NOMO-1 treated with DMSO at 0.1 percent for 48 hours (cell line): ENCODE results near the gene OPTN.
"Not testable (repeated sequence)": the region's sequence is repeated elsewhere in the genome, so short reads cannot be mapped to it uniquely, and the experiment has no call there.

Experiments
- DNase-seq: peaks from one replicate; lab custom pipeline; 2025; ENCODE audit not compliant: unreplicated experiment; lab: John Stamatoyannopoulos, UW

The OPTN gene

GRCh38 chr10:13118784-13119410 is 18.9 kb downstream of the OPTN start:
- DNase-seq = no peak

GRCh38 chr10:13120786-13121499 is 21.0 kb downstream of the OPTN start:
- DNase-seq = peak; percentile 19

DNA sequence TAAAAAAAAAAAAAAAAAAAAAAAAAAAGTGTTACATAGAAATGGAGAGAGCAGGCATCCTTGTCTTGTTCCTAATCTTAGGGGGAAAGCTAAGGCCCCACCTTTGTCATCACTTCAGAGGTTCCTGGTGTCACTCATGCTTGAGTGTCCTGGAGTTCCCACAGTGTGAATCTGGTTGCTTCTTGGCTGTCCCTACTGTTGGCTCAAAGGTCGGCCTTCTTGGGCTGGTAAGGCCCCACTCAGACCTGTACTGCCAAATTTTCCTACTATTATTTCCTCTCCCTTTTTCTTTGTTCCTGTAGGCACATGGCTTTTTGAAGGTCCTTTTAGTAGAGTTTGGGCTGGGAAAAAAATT is 21.5 kb downstream of the OPTN start:
- DNase-seq = no peak

DNA sequence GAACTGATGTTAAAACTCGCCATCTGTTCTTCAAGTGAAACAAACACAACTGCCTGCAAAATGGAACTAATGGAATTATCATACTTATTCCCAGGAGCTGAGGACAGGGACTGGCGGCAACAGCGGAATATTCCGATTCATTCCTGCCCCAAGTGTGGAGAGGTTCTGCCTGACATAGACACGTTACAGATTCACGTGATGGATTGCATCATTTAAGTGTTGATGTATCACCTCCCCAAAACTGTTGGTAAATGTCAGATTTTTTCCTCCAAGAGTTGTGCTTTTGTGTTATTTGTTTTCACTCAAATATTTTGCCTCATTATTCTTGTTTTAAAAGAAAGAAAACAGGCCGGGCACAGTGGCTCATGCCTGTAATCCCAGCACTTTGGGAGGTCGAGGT is 36.7 kb downstream of the OPTN start:
- no peak for DNase-seq

DNA sequence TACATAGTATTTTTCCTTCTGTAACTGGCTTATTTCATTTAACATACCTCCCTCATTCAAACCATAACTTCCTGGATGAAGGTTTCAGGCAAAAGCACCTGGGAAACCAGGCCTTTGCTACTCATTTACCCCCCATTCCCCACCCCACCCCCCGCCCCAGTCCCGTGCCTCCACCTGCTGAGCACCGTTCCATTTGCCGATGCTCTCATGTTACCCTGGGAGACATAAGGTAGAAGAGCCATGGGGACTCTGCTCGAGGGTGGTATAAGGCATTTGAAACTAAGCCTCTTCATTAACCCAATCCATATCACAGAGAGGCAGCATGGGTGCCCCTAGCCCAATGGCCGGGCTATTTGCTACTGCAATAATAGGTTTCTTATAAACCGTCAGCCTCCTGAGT is 39.2 kb downstream of the OPTN start:
- no peak for DNase-seq

DNA sequence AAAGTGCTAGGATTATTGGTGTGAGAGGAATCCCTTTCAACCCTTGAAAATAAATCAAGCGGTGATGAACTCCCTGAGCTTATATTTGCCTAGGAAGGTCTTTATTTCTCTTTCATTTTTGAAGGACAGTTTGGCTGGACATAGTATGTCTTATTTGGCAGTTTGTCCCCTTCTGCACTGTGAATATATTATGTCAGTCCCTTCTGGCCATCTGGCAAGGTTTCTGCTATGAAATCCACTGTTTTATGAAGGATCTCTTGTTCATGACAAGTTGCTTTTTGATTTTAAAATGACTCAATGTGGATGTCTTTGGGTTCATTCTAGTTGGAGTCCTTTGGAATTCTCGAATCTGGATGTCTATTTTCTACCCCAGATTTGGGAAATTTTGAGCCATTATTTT is 39.7 kb downstream of the OPTN start:
- DNase-seq = no peak

- no peak for DNase-seq
Observed at GRCh38 chr10:13140627-13141190, 40.7 kb downstream of the OPTN start.

GRCh38 chr10:13143766-13144165 is 43.8 kb downstream of the OPTN start:
- DNase-seq = no peak

GRCh38 chr10:13144814-13145213 is 44.9 kb downstream of the OPTN start:
- no peak for DNase-seq

DNA sequence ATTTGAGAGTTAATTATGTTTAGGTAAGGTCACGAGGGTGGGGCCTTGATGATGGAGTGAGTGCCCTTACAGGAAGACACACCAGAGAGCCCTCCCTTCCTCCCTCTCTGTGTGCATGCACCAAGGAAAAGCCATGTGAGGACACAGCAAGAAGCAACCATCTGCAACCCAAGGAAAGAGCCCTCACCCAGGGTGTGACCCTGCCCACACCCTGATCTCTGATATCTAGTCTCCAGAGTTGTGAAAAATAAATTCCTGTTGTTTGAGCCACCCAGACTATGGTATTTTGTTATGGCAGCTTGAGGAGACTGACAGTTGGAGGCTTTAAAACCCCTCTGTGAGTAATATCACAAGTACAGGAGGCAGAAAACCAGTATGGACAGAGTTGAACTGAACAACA is 46.4 kb downstream of the OPTN start:
- no peak for DNase-seq

DNA sequence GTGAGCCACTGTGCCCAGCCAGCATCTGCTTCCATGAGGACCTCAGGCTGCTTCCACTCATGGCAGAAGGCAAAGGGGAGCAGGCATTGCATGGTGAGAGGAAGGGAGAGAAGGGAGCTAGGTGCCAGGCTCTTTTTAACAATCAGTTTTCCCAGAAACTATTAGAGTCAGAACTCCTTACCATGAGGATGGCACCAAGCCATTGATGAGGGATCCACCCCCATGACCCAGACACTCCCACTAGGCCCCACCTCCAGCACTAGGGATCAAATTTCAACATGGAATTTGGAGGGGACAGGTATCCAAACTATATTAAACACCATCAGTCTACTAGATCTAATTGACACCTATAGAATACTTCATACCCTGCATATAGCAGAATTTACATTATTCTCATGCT is 47.2 kb downstream of the OPTN start:
- no peak for DNase-seq

- DNase-seq = no peak
Observed at GRCh38 chr10:13152296-13152695, 52.3 kb downstream of the OPTN start.

GRCh38 chr10:13155860-13156259 is 55.9 kb downstream of the OPTN start:
- DNase-seq = not testable (repeated sequence)

DNA sequence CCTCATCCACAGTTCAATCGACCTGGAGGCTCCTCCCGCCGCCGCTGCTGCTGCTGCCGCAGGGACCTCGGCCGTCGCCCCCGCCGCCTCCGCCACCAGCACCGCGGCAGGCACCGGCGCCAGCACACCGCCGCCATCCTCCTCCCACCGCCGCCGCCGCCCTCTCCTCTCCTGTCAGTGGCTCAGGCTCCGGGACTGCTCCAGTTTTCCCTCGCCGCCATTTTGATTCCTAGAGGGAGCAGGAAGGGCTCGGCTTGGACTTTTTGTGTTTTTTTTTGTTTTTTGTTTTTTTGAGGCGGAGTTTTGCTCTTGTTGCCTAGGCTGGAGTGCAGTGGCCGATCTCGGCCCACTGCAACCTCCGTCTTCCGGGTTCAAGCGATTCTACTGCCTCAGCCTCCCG is 58.4 kb downstream of the OPTN start:
- no peak for DNase-seq

DNA sequence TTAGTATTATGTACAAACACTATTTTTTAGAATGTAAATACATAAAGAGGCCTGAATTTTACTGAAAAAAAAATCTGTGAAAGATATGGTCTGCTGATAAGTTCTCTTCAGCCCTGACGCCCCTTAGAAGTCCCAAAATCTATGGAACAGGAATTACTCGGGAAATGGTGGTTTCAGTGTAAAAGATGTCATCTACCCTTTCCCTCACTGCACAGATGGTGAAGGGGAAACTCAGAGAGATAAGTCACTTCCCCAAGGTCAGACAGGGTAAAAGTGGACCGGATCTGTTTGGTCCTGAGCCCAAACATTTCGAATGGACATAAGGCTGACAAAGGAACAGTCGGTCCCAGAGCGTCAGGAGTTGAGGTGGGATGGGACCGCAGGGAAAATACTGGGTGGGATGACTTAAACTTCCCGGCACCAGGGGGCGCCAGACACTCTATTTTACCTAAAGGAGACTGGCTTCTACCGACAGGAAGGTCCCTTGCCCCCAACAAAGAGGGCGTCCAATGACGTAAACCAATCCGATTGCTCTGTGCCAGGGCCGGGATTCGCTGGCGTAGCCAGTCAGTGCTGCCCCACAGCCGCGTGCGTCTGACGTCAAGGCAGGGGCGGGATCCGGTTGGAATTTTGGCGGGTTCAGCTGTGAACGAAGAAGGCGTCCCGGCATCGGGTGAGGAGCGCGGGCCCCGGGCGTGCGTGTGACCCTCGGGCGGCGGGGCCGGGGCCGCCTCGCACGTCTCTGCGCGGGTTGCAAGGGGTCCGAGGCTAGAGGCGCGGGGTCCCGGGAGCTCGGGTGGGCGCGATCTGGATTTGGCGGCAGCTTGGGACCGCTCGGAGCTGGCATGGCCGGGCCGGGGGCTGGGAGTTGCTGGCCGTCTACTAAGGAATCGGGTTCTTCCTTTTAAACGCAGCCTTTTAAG is 61.2 kb downstream of the OPTN start, which contains the start of gene MCM10:
MCM10 (plus strand) TSS at position 625 of the 923 bp plus-strand sequence. CDS start 2,645 bp downstream, outside the sequence.
- DNase-seq = peak; percentile 97

DNA sequence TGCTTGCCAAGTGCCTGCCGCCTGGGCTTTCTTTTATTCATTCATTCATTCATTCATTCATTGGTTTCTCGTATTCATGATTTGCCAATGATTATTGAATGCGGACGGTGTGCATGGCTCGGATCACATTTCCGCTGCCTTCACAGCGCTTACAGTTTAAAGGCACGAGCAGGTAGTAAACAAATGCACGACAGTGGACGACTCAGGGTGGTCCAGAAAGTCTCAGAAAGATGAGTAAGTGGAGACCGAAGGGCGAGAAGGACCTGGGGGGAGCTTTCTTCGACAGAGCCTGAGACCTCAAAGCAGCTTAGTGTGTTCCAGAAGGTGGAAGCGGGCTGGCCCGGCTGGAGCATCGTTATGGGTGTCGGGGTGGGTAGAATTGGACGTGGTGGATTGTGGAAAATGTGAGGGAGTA is 61.9 kb downstream of the OPTN start:
- DNase-seq = no peak

DNA sequence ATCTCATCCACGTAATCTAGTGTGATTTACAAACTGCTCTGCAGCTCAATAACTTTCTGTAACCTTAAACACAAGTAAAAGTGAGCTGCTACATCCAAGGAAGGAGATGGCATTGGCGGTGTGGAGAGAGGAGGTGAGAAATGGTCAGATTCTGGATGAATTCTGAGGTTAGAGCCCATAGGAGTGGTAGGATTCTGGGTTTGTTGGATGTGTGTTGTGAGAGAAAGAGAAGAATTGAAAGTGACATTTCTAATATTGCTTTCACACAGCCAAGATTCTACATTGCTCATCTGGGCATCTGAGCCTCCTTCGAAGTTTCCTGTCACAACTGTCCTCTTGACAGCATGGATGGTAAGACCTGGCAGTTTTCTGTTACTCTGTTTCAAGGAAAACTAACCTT is 63.9 kb downstream of the OPTN start:
- no peak for DNase-seq

DNA sequence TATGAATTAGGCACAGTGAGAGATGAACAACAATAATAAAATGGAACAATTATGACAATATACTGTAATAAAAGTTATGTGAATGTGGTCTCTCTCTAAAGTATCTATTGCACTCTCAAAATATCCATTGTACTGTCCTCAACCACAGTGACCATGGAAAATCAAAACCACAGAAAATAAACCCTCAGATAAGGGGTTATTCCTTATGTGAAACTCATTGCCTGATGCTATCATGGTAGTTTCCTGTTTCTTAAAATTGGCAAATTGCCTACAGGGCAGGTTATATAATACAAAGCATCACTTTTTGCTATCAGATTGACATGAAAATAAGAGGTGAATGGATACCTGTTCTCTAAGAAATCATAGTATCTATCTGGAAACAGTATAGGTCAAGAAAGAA is 65.2 kb downstream of the OPTN start:
- no peak for DNase-seq

GRCh38 chr10:13167568-13167967 is 67.6 kb downstream of the OPTN start:
- DNase-seq = no peak

DNA sequence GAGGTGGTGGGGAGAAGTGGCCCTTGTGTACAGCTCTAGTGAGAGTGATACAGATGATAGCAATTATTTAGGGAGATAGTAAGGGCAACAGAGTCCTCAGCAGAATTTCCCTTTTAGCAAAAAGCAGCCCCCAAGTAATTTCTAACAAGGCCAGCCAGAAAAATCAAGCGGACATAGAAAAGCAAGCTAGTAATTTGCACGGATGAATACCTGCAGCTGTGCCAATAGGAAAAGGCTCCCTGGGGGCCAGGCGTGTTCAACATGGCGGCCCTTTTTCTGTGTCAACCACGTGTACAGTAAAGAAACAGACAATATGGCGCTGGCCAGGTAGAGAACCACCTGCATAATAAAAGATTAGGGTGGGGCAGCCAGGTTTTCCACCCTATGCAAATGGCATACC is 68.8 kb downstream of the OPTN start:
- no peak for DNase-seq

DNA sequence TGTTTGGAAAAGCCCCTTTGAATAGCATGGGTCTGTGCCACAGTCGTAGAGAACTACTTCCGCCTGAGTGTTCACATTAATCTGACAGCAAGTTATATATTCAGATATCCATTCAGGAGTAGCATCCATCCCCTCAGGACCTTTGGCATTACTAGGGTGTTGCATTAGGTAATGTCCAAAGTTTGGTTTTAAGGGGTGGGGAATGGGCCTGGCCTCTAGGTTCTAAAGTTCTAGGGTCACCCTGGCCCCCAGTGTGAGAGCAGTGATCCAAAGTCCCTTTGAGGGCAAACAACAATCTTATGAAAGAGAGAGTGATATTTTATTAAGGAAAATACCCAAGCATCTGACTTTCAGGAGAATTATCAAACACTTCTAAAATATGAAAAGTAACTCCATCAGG is 73.7 kb downstream of the OPTN start:
- no peak for DNase-seq

DNA sequence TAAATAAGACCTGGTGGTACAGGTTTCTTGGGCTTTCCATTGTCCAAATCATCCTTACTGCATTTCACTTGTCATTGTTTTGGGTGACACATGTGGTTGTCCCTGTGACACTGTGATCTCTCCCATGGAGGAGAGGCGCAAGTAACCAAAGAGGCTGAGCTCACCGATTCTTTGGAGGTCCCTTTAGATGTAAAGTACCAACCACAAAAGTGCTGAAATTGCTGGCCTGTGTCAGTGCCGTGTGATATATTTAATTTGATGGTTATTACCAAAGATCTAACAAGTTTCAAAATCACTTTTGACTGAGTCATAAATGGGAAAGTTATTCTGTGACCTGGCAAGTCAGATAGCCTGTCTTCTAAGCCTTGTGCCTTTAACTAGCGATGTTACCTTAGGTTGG is 80.8 kb downstream of the OPTN start:
- no peak for DNase-seq
